HG03280 (cell line): ENCODE measurements around the gene ATP2C1.
"Not testable (repeated sequence)": the region's sequence is repeated elsewhere in the genome, so short reads cannot be mapped to it uniquely, and the experiment has no call there.

Source experiments
- ATAC-seq: cut with Tn5 transposase; IDR thresholded peaks from one replicate; pipeline ENCODE4 v1.9.1; 2021; ENCODE audit warnings: mild to moderate bottlenecking, moderate library complexity; ENCODE audit not compliant: unreplicated experiment

ATP2C1 gene

DNA sequence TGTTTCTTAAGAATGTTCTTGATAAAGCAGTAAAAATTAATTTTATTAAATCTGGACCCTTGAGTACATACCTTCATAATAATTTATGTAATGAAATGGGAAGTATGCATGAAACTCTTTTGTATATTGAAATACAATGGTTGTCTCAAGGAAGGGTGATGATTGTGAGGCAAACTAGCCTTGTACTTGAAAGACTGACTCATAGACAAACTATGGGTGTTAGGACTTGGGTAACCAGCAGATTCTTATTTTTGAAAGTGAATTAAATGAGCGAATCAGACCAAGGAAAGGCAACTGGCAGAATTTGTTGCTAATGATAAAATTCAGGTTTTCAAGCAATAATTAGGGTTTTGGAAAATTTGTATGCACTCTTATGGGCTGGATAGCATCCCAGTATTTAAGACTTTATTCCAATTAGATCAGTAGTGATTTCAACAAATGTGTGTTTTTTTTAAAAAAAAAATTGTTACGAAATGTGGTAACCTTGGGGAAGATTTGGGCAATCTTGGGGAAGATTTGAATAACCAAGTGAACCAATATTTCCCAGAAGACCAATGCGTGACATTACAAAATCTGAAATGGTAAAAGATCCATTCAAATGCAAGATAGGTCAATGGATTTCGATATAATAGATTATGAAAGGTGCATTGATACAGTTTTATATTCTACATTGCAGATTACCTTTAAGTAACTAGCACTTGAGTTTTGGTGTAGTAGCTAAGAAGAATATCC lies 42.0 kb downstream of the ATP2C1 start:
- no peak for ATAC-seq

DNA sequence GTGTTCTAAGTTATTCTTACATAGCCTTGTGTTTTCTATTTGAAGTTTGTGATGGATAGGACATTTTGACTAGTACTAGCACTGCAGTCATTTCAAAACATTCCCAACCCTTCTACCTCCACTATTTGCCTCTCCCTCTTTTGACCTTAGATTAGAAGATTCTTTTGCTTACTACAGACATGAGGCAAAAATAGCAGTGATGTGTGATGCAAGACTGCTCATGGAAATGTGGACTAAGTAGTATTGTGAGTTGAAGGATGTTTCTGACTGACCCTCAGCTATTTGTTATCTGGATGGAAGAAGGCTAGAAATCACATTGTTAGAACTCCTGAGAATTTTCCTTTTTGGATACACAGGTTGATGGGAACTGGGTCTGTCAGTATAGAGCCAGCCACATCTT lies 45.9 kb downstream of the ATP2C1 start:
- ATAC-seq = no peak

DNA sequence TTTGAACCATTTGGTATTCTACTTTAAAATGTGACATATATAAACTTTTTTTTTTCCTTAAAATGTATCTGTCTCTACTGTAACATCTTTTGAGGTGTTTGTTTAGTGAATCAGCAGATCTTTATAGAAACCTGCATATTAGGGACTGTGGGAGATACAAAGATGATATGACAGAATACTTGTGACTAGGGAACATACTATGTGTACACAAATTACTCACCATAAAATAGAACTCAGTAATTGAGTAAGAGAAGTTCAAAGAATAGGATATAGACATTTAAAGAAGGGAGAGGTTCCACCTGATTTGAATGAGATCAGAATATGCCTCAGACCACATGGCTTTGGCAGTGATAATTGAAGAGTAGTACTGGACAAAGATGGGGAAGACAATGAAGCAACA lies 47.9 kb downstream of the ATP2C1 start:
- no peak for ATAC-seq

DNA sequence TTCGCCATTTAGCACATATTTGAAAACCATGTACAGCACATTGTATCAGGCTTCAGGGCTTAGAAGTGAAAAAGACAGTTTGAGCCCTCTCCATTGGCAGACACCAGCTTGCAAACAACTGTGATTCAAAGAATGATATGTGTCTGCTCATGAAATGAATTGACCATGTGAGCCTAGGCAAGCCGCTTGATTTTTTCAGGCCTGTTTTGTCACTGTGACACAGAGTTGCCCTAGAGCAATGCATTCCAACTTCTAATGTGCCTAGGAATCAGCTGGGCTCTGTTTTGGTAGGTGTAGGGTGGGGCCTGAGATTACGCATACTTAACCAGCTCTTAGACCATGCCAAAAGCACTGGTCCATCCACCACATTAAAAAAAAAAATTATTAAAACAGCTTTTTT lies 53.0 kb downstream of the ATP2C1 start:
- no peak for ATAC-seq

DNA sequence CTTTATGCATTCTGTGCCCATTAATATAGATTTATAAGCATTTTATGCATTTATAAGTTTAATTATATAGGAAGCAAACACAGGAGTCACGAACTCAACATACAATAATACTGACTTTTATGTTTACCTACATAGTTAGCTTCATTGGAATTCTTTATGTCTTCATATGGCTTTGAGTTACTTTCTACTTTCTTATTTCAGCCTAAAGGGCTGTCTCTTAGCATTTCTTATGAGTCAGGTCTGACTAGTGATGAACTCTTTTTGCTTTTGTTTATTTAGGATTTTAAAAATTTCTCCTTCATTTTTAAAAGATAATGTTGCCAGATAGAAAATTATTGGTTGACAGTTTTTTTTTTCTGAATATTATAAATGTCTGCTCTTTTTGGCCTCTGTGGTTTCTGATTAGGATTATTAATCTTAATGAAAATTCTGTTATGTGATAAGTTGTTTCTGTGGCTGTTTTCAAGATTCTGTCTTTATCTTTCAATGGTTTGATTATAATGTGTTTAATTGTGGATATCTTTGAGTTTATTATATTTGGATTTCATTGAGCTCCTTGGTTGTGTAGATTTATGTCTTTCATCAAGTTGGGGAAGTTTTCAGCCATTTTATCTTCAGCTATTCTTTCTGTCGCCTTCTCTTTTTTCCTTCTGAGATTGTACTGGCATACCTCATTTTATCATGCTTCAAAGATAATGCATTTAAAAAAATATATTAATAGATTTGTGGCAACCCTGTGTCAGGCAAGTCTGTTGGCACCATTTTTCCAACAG lies 54.3 kb downstream of the ATP2C1 start:
- ATAC-seq = no peak

DNA sequence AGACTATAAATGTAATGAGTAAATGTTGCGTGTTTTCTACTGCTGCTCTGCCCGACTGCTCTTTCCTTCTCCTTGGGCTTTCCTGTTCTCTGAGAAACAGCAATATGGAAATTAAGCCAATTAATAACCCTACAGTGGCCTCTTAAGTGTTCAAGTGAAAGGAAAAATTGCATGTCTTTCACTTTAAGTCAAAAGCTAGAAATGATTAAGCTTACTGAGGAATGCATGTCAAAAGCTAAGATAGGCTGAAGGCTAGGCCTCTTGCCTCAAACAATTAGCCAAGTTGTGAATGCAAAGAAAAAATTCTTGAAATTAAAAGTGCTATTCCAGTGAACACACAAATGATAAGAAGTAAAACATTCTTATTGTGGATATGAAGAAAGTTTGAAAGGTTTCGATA lies 55.0 kb downstream of the ATP2C1 start:
- ATAC-seq = no peak

DNA sequence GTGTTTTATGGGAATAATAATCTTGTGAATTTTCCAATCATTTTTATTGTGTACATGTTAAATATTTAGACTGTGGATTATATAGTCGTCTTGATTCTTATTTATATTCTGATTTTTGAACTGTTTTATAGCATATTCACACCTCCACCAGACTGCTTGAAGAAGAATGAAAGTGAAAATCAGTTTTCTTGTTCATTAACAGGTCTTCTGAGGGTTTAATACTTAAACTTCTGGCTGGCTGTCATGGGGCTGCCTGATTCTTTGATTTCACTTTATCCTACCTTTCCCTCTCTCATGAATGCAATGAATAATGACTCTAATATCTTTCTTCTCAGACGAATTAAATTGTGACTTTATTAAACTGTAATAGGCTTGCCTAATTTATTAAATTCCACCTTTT lies 56.2 kb downstream of the ATP2C1 start:
- ATAC-seq = no peak

DNA sequence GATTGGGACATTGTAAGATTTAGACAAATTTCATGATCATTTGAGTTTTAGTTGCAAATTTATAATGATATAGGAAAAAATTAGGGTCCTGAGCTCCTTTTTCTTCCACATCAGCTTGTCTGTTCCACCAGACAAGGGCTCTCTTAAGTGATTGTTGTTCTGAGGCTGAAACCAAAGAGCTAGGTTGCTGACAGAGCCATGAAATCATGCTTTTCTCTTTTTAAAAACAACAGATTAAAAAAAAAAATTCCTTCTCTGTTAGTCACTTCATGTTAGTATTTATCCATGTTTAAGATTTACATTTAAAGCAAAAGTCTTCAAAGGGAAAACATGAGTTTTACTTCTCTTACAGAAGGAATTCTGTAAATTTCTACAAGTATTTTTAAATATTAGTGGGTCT lies 56.8 kb downstream of the ATP2C1 start:
- ATAC-seq = no peak

DNA sequence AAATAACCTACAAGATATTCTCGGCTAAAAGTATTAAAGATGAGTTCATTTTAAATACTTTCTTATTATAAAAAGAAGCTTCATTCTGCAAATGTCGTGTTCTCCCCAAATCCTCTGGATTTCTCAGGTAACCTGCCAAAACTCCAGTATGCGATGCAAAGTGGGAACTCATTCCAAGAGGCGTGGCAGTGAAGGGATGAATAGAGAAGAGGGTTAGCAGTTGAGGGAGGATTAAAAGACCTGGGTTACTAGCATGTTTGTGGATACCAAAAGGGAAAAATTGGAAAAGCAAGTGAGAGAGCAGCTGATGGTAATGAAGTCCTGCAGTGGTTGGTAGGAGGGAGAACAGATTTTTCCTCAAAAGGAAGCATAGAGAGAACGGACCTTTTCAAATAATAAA lies 61.6 kb downstream of the ATP2C1 start:
- ATAC-seq = no peak

DNA sequence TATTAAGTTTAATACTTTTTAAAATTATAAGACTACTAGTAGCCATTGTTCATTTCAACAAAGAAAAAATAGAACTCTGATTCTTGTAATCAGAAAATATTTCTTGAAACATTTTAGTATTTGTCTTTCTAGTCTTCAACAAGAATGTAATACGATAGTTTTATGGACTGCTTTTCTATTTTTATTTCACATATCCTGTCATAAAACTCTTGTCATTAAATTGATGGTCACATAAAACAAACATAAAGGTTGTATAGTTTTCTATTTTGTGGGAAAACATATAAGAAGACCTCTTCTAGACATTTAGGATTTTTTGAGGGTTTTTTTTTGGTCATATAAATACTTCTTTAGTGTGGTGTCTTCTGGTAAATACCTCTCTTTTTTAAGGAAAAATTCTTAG lies 62.4 kb downstream of the ATP2C1 start:
- ATAC-seq = no peak

DNA sequence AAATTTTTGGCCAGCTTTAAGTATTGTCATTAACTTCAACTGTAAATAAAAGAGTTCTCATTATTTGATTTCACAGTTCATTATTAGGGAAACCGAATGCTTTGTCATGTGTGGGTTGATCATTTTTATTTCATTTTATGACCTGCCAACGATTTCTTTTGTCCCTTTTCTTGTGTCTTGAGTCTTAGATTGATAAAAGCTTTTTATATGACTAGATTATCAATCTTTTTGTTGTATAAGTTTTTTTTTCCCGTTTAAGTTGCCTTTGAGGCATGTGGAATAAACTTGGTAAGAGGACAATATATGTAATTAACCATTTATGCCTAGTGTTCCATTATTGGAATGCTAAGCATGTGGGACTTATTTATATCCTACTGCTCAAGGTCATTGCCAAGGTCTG lies 62.8 kb downstream of the ATP2C1 start:
- no peak for ATAC-seq

DNA sequence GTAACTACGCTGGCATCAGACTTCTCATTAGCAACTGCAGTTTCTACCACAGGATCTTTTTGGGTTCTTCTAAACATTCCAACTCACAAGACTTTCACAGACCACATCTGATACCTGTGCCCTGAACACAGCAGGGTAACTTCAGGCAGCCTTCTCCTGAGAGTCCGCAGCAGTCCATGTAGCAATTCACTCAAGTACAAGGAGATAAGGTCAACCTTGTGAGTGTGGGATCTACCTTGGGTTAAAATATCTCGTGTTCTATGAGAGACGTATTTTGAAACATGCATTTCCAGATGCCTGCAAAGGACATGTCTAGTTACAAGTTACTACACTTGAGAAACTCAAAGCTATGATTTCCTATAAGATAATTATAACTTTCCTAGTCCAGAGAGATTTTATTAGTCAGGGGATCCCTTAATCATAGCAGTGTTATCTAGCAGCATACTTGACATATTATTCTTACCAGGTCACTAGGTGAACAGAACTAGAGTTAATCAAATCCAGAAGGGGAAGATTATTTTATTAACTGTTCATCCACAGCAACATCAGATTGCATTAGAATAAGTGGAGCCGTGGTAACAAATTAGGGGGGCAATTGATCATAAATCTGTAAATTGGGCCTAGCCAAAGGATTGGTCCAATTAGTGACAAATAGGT lies 66.4 kb downstream of the ATP2C1 start:
- ATAC-seq = no peak

DNA sequence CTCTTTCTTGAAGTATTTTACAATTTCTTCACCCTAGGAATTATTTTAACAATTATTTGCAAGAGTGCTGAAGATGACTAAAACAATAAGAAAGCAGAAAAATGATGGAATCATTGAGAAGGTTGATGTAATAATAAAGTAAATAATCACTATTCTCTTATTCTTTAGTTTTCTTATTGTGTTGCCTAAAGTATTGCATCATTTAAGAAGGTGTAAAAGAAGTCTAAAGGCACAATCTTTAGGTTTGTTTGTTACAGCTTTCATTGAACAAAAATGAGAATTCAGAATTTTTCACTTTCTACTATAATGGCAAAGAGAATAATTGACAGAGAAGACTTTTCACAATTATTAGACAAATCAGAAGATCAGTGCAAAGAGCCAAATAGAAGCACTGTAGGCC lies 67.6 kb downstream of the ATP2C1 start:
- no peak for ATAC-seq

DNA sequence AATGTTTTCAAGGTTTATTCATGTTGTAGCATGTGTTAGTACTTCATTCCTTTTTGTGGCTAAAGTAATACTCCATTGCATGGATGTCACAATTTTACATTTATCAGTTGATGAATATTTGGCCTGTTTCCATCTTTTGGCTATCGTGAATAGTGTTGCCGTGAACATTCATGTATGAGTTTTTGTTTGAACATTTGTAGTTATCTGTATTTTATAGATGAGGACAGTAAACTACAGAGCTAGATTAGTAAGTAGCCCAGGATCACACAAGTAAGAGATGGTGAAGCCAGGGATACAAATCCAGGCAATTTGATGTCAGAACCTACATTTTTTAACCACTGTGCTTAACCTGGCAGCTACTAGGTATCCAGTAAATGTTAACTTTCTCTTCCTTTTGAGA lies 69.6 kb downstream of the ATP2C1 start:
- no peak for ATAC-seq

DNA sequence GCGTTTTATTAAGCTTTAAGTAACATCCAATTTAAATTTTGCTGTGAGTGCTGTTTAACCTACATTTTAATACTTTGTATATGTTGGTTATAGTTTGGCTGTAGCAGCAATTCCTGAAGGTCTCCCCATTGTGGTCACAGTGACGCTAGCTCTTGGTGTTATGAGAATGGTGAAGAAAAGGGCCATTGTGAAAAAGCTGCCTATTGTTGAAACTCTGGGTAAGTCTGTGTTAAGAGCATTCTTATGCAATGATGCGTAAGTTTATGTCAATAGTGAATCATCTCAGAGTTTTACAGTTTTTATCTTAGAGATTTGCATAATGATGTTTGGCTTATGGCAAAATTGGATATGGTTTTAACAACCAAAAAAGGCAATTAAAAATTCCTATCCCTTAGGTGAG lies 70.0 kb downstream of the ATP2C1 start:
- no peak for ATAC-seq

DNA sequence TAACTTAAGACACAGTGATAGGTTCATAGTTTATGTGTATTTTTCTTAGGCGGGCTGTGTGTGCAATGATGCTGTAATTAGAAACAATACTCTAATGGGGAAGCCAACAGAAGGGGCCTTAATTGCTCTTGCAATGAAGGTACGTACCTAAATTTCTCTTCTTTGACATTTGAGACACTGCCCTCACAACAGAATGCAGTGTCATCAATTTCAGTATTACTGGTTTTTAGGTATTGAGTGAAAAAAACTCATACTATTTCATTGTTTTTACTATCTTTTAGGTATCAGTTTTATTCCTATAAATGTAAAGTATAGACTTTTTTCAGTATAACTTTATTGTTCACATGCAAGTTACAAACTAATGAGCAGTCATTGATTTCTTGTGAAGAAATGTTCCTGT lies 73.4 kb downstream of the ATP2C1 start:
- no peak for ATAC-seq

DNA sequence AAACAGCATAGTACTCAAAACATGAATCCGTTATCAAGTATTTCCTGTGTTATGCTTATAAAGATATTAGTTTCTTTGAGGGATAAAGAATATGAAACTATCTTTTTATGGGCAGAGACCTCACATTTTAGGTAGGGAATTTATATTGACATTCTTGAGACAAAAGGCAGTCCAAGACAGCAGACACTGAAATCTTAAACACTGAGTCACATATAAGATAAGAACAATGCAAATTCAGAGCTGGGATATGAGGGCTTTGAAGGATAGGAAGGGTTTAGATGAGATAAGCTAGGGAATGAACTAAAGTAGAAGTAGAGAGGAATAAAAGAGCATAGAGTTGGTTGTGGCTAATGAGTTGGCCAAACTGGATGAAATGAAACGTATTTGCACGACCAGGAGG lies 74.3 kb downstream of the ATP2C1 start:
- ATAC-seq = no peak

DNA sequence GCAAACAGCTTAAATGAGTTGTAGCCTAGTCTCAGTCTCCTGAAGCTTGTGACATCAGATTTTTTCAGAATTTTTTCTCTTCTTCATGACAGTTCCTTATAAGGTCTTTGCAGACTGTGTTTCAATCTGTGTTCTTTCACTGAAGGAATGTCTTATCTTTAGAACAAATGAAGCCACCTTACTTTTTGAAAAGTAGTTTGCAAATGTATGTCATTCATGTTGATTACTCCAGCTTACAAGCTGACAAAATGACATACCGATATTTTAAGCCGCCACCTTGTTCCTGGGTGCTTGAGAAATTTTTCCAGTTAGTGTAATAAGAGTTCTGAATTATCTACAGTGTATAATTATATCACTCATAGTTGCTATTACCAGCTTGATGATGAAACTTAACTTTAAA lies 75.7 kb downstream of the ATP2C1 start:
- no peak for ATAC-seq

DNA sequence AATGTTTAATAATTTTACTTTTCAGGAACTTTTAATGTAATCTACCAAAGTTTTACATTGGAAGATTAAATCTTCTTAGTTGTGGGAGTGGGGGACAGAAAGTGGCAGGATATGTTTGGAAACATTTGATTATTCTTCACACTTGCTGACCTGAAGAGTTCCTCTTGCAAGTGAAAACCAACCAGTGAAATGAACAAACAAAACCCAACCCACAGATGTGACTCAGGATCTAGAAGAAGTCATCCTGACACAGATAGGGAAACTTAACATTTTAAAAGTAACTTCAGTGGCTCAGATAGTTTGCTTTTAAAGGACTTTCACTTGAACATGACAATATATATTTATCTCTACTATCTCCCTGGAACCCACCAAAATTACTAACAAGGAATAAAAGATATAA lies 77.3 kb downstream of the ATP2C1 start:
- ATAC-seq = no peak

DNA sequence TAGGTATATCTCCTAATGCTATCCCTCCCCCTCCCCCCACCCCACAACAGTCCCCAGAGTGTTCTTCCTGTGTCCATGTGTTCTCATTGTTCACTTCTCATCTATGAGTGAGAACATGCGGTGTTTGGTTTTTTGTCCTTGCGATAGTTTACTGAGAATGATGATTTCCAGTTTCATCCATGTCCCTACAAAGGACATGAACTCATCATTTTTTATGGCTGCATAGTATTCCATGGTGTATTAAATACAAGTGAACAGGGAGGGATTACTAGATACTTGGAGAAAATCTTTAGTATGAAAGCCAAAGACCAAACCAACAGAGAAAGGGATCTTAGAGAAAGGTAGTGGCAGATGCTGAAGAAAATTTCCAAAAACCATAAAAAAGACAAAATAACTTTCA lies 78.7 kb downstream of the ATP2C1 start:
- ATAC-seq = not testable (repeated sequence)

DNA sequence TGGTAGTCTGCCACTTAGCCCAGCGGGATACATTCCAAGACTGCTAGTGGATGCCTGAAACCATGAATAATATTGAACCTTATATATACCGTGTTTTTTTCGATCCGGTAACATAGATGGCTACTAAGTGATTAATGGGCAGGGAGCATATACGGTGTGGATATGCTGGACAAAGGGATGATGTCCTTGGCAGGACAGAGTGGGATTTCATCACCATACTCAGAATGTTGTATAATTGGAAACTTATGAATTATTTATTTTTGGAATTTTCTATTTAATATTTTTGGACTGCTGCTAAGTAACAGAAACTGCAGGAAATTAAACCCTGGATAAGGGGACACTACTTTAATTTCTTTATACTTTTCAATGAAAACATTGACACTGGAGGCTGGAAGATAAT lies 79.5 kb downstream of the ATP2C1 start:
- ATAC-seq = no peak

DNA sequence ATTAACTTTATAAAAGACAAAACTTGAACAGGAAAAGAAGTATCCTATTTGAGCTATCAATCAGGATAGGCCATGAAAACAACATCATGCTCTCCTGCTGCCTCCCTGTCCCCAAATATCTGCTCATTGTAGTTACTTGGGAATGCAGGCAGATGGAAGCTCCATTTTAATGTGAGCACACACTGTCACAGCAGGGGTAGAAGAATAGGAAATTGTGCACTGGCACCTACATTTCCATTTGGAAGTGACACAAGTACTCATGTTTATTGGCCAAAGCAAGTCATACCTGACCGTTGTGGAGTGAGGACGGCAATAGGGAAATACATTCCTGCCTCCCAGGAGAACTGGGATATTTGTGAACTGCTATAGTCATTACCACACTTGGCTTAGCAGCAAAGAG lies 80.3 kb downstream of the ATP2C1 start:
- no peak for ATAC-seq
